Lower leg skin (tissue), 4 donors: Measurements from ENCODE around the gene BMP7. TPM values are rescaled to one million over a fixed set of nuclear protein-coding genes. Genes with fewer than 3 reads are reported as not detected.

Experiments used
- DNase-seq, 2 donors: peaks; one replicate each; pipeline ENCODE4 v3.0.0-alpha.2; 2019; ENCODE audit warnings: low spot score in 2 of 2
- H3K4me3 ChIP-seq: fragments of 200-600 bp; sonication (generic); 2 replicates; pipeline ENCODE4 v1.5.1; 2017; ENCODE audit warnings: mild to moderate bottlenecking, low read depth; ENCODE audit not compliant: poor library complexity, severe bottlenecking
- CTCF ChIP-seq, 3 donors: fragments of 450-650 bp; IDR thresholded peaks; one replicate each; pipeline ENCODE4 v1.5.1; 2016; ENCODE audit warnings: antibody characterized with exemption in 3 of 3, mild to moderate bottlenecking in 3 of 3, moderate library complexity in 2 of 3
- POLR2A ChIP-seq, 2 donors: fragments of 450-650 bp; IDR thresholded peaks; one replicate each; pipeline ENCODE4 v1.6.1; 2016 to 2017; ENCODE audit warnings: antibody characterized with exemption in 2 of 2, mild to moderate bottlenecking in 1 of 2, moderate library complexity in 1 of 2
- WGBS, 2 donors: methylation state at CpG; one replicate each; pipeline ENCODE4 v1.1.5; 2018; 5-methylcytosine and 5-hydroxymethylcytosine counted together
- intact Hi-C: fragments of 100-400 bp; cut with DNase I; formaldehyde crosslinking; loops from one replicate; pipeline ENCODE4 v1.15.0; 2023; ENCODE audit warnings: low total_unique reads
- total RNA-seq, 4 donors: library from RNA; depleted of rRNA; stranded (reverse); fragments of >200 nt; gene quantifications; one replicate each; pipeline ENCODE4 v1.1.0, GENCODE V29; 2016

BMP7 gene
- total RNA-seq, 4 donors from 2014 or later, result 40.5 to 66.3 (median 46.8) TPM

GRCh38 chr20:57173986-57174385 lies 92.5 kb downstream of the BMP7 start:
- intact Hi-C loops, result no loop called here
- TF ChIP-seq CTCF (IDR thresholded peaks at IDR 0.05) (no peak), POLR2A (IDR thresholded peaks at IDR 0.05) (no peak)
- no peak for DNase-seq
- no peak overlapping the region for H3K4me3 ChIP-seq
- WGBS, 2 donors, result 83 to 90% methylated on average over 5 of the region's 5 CpGs

- 90% methylated on average over 15 of the region's 15 CpGs for WGBS, 2 donors
- H3K4me3 ChIP-seq, result no peak overlapping the region
- no peak for DNase-seq
- TF ChIP-seq CTCF (IDR thresholded peaks at IDR 0.05) (no peak), POLR2A (IDR thresholded peaks at IDR 0.05) (no peak)
- intact Hi-C loops, result no loop called here
These were observed 93.4 kb downstream of the BMP7 start for GRCh38 chr20:57173041-57173440.

- no peak overlapping the region for H3K4me3 ChIP-seq
- DNase-seq, result no peak
- no peak for TF ChIP-seq POLR2A (IDR thresholded peaks at IDR 0.05)
- TF ChIP-seq CTCF (IDR thresholded peaks at IDR 0.05), result no peak
- 54 to 60% methylated on average over 14 of the region's 14 CpGs for WGBS, 2 donors
- intact Hi-C loops, result no loop called here
These were observed 96.1 kb downstream of the BMP7 start for GRCh38 chr20:57170343-57170742.

GRCh38 chr20:57169162-57169561 lies 97.3 kb downstream of the BMP7 start:
- 75 to 77% methylated on average over 7 of the region's 7 CpGs for WGBS, 2 donors
- intact Hi-C loops, result no loop called here
- H3K4me3 ChIP-seq, result no peak overlapping the region
- DNase-seq, result no peak
- no peak for TF ChIP-seq POLR2A (IDR thresholded peaks at IDR 0.05)
- TF ChIP-seq CTCF (IDR thresholded peaks at IDR 0.05), result no peak

GRCh38 chr20:57167971-57168701 lies 98.3 kb downstream of the BMP7 start:
- WGBS, 2 donors, result 59 to 66% methylated on average over 26 of the region's 26 CpGs
- H3K4me3 ChIP-seq, result no peak overlapping the region
- DNase-seq, result no peak
- intact Hi-C loops, result no loop called here
- TF ChIP-seq POLR2A (IDR thresholded peaks at IDR 0.05), result no peak
- TF ChIP-seq CTCF (IDR thresholded peaks at IDR 0.05), result no peak

GRCh38 chr20:57167292-57167655 lies 99.2 kb downstream of the BMP7 start:
- H3K4me3 ChIP-seq, result no peak overlapping the region
- no peak for DNase-seq
- TF ChIP-seq POLR2A (IDR thresholded peaks at IDR 0.05) (no peak), CTCF (IDR thresholded peaks at IDR 0.05) (no peak)
- intact Hi-C loops, result no loop called here
- WGBS, 2 donors, result 86 to 91% methylated on average over 8 of the region's 8 CpGs
